ENCODE results near the gene ITGB6. TPM values are rescaled to one million over a fixed set of nuclear protein-coding genes. Genes with fewer than 3 reads are reported as not detected.

ITGB6 gene
- total and polyA plus RNA-seq, 10 of the 15 experiments (the other 5 are each of a cell fraction or from before 2014, with no cell fraction given) = 0.04 TPM; not detected in 9

GRCh38 chr2:160226367-160226766 lies 26.3 kb upstream of the ITGB6 start:
- Histone ChIP-seq H3K4me1 (ENCODE audit: control insufficient read depth, insufficient read depth, low read length) (peaks cover 4% of the 10 kb centered on the region; the same call in 1 of the 2 replicates), H3K27me3 (replicated peaks in 1 of 2; ENCODE audit: control insufficient read depth in 2 of 2, insufficient read depth in 2 of 2, low read length in 1 of 2) (no peaks in the 10 kb centered on the region; a peak in 1 of 4 replicates), H3K79me2 (ENCODE audit: control insufficient read depth, insufficient read depth, low read length) (no peaks in the 10 kb centered on the region), H3K36me3 (ENCODE audit: control insufficient read depth in 2 of 2, insufficient read depth in 2 of 2, low read length in 1 of 2) (no peaks in the 10 kb centered on the region), H2AFZ (ENCODE audit: control insufficient read depth, low read depth, low read length) (no peak overlapping the region), H3K27ac (ENCODE audit: control insufficient read depth, insufficient read depth) (no peak overlapping the region), H3K9ac (ENCODE audit: control insufficient read depth, insufficient read depth, low read length) (no peak overlapping the region), H3K4me3 (no peak overlapping the region), H3K9me3 (replicated peaks; ENCODE audit: control insufficient read depth, insufficient read depth, low read length) (no peaks in the 10 kb centered on the region), H4K20me1 (ENCODE audit: control insufficient read depth, insufficient read depth) (no peaks in the 10 kb centered on the region), H3K4me2 (ENCODE audit: control insufficient read depth, insufficient read depth) (no peak overlapping the region)
- ATAC-seq = no peak
- intact Hi-C loops (cut with micrococcal nuclease; ENCODE audit: unreplicated experiment) (no loop called here), in situ Hi-C loops (cut with MboI) (no loop called here)
- POLR2A ChIA-PET = no interaction called here
- RAD21 ChIA-PET (ENCODE audit: unreplicated experiment) = no interaction called here
- TF ChIP-seq HCFC1 (IDR thresholded peaks at IDR 0.05; ENCODE audit: low read length) = no peak
- TF ChIP-seq, protein P1, sequence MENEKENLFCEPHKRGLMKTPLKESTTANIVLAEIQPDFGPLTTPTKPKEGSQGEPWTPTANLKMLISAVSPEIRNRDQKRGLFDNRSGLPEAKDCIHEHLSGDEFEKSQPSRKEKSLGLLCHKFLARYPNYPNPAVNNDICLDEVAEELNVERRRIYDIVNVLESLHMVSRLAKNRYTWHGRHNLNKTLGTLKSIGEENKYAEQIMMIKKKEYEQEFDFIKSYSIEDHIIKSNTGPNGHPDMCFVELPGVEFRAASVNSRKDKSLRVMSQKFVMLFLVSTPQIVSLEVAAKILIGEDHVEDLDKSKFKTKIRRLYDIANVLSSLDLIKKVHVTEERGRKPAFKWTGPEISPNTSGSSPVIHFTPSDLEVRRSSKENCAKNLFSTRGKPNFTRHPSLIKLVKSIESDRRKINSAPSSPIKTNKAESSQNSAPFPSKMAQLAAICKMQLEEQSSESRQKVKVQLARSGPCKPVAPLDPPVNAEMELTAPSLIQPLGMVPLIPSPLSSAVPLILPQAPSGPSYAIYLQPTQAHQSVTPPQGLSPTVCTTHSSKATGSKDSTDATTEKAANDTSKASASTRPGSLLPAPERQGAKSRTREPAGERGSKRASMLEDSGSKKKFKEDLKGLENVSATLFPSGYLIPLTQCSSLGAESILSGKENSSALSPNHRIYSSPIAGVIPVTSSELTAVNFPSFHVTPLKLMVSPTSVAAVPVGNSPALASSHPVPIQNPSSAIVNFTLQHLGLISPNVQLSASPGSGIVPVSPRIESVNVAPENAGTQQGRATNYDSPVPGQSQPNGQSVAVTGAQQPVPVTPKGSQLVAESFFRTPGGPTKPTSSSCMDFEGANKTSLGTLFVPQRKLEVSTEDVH (IDR thresholded peaks at IDR 0.05; ENCODE audit: low read depth, partially characterized antibody) = no peak
- TF ChIP-seq E2F4 (IDR thresholded peaks at IDR 0.05; ENCODE audit: low read depth, low read length) = no peak
- no peak for TF ChIP-seq SMC3 (IDR thresholded peaks at IDR 0.05; ENCODE audit: borderline replicate concordance, low read length)
- TF ChIP-seq BHLHE40 (IDR thresholded peaks at IDR 0.05; ENCODE audit: borderline replicate concordance in 1 of 2, low read depth in 2 of 2, low read length in 1 of 2) = no peak
- TF ChIP-seq ETV6 (conservative IDR thresholded peaks at IDR 0.05 in 1 of 2, IDR thresholded peaks at IDR 0.05 in 1 of 2; ENCODE audit: borderline replicate concordance in 1 of 2, low read depth in 1 of 2) = no peak
- TF ChIP-seq, protein P2, sequence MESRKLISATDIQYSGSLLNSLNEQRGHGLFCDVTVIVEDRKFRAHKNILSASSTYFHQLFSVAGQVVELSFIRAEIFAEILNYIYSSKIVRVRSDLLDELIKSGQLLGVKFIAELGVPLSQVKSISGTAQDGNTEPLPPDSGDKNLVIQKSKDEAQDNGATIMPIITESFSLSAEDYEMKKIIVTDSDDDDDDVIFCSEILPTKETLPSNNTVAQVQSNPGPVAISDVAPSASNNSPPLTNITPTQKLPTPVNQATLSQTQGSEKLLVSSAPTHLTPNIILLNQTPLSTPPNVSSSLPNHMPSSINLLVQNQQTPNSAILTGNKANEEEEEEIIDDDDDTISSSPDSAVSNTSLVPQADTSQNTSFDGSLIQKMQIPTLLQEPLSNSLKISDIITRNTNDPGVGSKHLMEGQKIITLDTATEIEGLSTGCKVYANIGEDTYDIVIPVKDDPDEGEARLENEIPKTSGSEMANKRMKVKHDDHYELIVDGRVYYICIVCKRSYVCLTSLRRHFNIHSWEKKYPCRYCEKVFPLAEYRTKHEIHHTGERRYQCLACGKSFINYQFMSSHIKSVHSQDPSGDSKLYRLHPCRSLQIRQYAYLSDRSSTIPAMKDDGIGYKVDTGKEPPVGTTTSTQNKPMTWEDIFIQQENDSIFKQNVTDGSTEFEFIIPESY (IDR thresholded peaks at IDR 0.05) = no peak
- no peak for TF ChIP-seq SIN3A (IDR thresholded peaks at IDR 0.05; ENCODE audit: low read depth, low read length)
- no peak for TF ChIP-seq WRNIP1 (IDR thresholded peaks at IDR 0.05; ENCODE audit: borderline replicate concordance, low read depth, low read length)
- TF ChIP-seq FOXM1 (IDR thresholded peaks at IDR 0.05; ENCODE audit: low read depth, low read length) = no peak
- TF ChIP-seq LARP7 (IDR thresholded peaks at IDR 0.05) = no peak
- SMC1A ChIA-PET (ENCODE audit: uncharacterized antibody, unreplicated experiment) = interaction anchor here (1.0 to 1.7 kb wide), 3 partner anchors 15 to 75 kb away, joined by 3 to 7 read pairs (median 4); no protein-coding TSS in a partner anchor
- FAIRE-seq = no peak
- 59% methylated on average over 5 of the region's 5 CpGs for WGBS (ENCODE audit: insufficient coverage, insufficient replicate concordance, low lambda C conversion rate, missing lambda C conversion rate)
- no TSS peak for BruUV-seq (replicated peaks)
- CTCF ChIA-PET = interaction anchor here (1.4 to 1.7 kb wide), 2 partner anchors 25 to 116 kb away, joined by 7 to 8 read pairs; no protein-coding TSS in a partner anchor
- DNase-seq (ENCODE audit: low read depth, low spot score) = no peak

Measured in GM12878 (cell line).